GM20000 (cell line): ENCODE results near the gene MPHOSPH6.
"Not testable (repeated sequence)": the region's sequence is repeated elsewhere in the genome, so short reads cannot be mapped to it uniquely, and the experiment has no call there.

Source experiments
- DNase-seq: peaks from one replicate; pipeline ENCODE4 v3.0.0; 2012; ENCODE audit warnings: low spot score
- CTCF ChIP-seq: IDR thresholded peaks from 2 replicates; pipeline ENCODE4 v1.5.1; 2012; ENCODE audit warnings: mild to moderate bottlenecking, control low read depth; ENCODE audit errors: extremely low read depth, missing control alignments

The MPHOSPH6 gene

DNA sequence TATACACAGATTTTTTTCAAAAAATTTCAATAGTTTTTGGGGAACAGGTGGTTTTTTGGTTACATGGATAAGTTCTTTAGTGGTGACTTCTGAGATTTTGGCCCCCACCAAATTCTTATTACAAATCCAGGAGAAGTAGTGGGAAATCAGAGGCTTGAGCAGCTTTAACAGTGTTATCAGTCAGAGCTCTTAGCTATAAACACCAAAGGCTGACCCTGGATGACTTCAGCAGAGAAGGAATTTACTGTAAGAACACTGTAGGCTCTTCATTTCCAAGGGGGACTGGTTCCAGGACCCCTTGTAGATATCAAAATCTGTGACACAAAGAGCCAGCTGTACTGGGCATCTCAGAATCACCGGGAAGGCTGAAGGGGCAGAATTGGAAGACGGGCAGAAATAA, 17.8 kb downstream of the MPHOSPH6 start:
- no peak for TF ChIP-seq CTCF
- DNase-seq: no peak

DNA sequence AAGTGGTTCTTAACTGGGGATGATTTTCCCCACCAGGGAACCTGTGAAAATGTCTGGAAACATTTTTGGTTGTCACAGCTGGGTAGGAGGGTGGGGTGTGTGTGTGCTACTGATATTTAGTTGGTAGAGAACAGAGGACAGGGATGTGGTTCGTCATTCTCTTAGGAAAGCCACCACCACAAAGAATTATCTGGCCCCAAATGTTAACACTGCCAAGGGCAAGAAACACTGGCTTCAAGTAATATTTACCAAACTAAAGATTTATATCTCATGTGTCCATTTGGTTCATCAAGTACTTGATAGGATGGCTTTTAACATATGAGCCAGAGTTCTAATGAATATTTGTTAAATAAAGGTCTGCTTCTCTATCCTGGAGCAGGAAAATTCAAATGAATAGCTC, 19.5 kb downstream of the MPHOSPH6 start:
- TF ChIP-seq CTCF: no peak
- no peak for DNase-seq

DNA sequence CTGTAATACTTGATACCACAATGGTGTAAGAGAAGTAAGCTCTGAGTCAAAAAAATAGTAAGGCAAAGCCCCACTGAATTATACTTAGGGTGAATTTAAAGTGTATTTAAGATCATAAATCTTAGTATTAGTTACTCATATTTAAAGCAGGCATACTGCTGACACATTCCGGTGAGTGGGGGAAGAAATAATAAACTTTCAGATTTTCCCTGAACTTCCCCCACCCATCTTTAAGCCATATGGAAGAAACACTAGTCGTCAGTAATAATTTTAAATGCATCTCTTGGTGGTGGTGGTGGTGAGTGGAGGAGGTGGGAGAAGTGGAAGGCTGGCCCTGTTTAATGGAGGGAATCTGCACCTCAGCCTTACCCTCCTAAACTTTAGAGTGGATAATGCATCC, 20.5 kb downstream of the MPHOSPH6 start:
- DNase-seq: no peak
- no peak for TF ChIP-seq CTCF

DNA sequence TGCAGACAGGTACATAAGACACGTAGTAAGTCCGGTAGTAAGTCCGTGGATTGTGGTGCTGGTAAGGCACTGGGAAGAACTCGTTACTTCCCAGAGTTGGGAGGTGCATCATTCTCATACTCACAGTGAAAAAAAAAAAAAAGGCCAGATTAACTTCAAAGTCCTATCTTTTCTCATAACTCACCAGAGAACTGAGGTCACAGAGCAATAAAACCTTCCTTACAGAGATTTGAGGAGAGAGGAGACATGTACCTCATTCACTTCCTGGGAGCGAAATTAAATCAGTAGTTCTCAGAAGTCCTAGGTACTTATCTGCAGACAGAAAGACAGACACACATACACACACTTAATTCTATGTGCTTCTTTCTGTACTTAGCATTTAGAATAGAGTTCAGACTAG, 22.5 kb downstream of the MPHOSPH6 start:
- DNase-seq: no peak
- TF ChIP-seq CTCF: no peak

- TF ChIP-seq CTCF: no peak
- no peak for DNase-seq
Observed at GRCh38 chr16:82146957-82147356, 23.1 kb downstream of the MPHOSPH6 start.

DNA sequence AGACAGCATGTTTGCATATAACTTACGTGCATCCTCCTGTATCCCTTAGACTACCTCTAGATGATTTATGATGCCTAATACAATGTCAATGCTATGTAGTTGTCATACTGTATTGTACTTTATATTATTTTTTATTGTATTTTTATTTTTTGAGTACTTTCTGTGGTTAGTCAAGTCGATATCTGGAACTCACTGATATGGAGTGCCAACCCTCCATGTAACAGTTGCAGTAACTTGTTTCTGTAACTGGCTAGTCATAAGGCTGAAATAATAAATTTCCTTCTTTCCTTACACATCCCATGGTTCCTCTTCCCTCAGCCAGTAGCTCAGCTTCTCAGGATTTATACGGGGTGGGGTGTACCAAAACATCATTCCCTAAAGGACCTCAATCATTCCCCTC, 23.5 kb downstream of the MPHOSPH6 start:
- no peak for DNase-seq
- TF ChIP-seq CTCF: no peak

- DNase-seq: not testable (repeated sequence)
Observed at GRCh38 chr16:82139286-82139571, 30.8 kb downstream of the MPHOSPH6 start.

- no peak for DNase-seq
- no peak for TF ChIP-seq CTCF
Observed at GRCh38 chr16:82138478-82139285, 31.3 kb downstream of the MPHOSPH6 start.
